GM12872 (cell line): ENCODE data around the gene PRELP.

ENCODE experiments used
- CTCF ChIP-seq: IDR thresholded peaks from 3 replicates; pipeline ENCODE4 v1.5.1; 2011; ENCODE audit warnings: low read depth, mild to moderate bottlenecking, low read length, moderate library complexity; ENCODE audit not compliant: insufficient read depth

Gene PRELP

GRCh38 chr1:203470240-203470639, 5.4 kb upstream of the PRELP start:
- no peak for TF ChIP-seq CTCF

GRCh38 chr1:203471841-203472240, 3.8 kb upstream of the PRELP start:
- TF ChIP-seq CTCF = no peak

- no peak for TF ChIP-seq CTCF
Observed at GRCh38 chr1:203473281-203473680, 2.3 kb upstream of the PRELP start.

- no peak for TF ChIP-seq CTCF
Observed at GRCh38 chr1:203473781-203474305, 1.8 kb upstream of the PRELP start.

- TF ChIP-seq CTCF = no peak
Observed at GRCh38 chr1:203476216-203476814, 709 bp downstream of the PRELP start.

GRCh38 chr1:203477748-203478147, 2.1 kb downstream of the PRELP start:
- TF ChIP-seq CTCF = no peak

GRCh38 chr1:203478231-203478630, 2.6 kb downstream of the PRELP start:
- no peak for TF ChIP-seq CTCF

- no peak for TF ChIP-seq CTCF
Observed at GRCh38 chr1:203478986-203479385, 3.4 kb downstream of the PRELP start.
